OCI-LY7 (cell line): ENCODE data around the gene TAF12. TPM values are rescaled to one million over a fixed set of nuclear protein-coding genes. Genes with fewer than 3 reads are reported as not detected.
"Not testable (repeated sequence)": the region's sequence is repeated elsewhere in the genome, so short reads cannot be mapped to it uniquely, and the experiment has no call there.

Experiments used
- BruUV-seq: library from RNA; stranded (reverse); fragments of 400-500 nt; replicated peaks from 2 replicates; lab custom pipeline; 2021; lab: Mats Ljungman, UMichigan
- CTCF ChIA-PET: fragments of 300-600 bp; sonication (Branson Sonifier 250); formaldehyde crosslinking; loops from one replicate; lab custom pipeline; 2022; ENCODE audit warnings: antibody characterized with exemption; ENCODE audit not compliant: unreplicated experiment; lab: Charles Lee
- POLR2A ChIA-PET: fragments of 300-600 bp; sonication (Branson Sonifier 250); formaldehyde crosslinking; loops from one replicate; lab custom pipeline; 2022; ENCODE audit warnings: antibody characterized with exemption; lab: Charles Lee
- DNase-seq: peaks from one replicate; pipeline ENCODE4 v3.0.0-alpha.2; 2015; ENCODE audit warnings: low spot score
- H2AFZ ChIP-seq: fragments of 200-600 bp; sonication (generic), shearing (Covaris generic); 2 replicates; pipeline ENCODE4 v1.6.1; 2014; ENCODE audit warnings: mild to moderate bottlenecking, antibody characterized with exemption, low read length, moderate library complexity
- H3K27ac ChIP-seq: fragments of 200-600 bp; sonication (generic); 2 replicates; pipeline ENCODE4 v1.5.1; 2014; ENCODE audit warnings: mixed run types, low read depth, mild to moderate bottlenecking, moderate library complexity, low read length, inconsistent platforms; ENCODE audit not compliant: poor library complexity, severe bottlenecking
- H3K36me3 ChIP-seq: fragments of 200-600 bp; sonication (generic); 2 replicates; pipeline ENCODE4 v1.6.1; 2014; ENCODE audit warnings: mild to moderate bottlenecking, antibody characterized with exemption, low read length, moderate library complexity, mixed read lengths; ENCODE audit not compliant: insufficient read depth
- H3K4me1 ChIP-seq: fragments of 200-600 bp; sonication (generic); 2 replicates; pipeline ENCODE4 v1.5.1; 2014; ENCODE audit warnings: mild to moderate bottlenecking, low read length; ENCODE audit not compliant: insufficient read depth, poor library complexity, severe bottlenecking
- H3K4me2 ChIP-seq: fragments of 200-600 bp; sonication (generic); 2 replicates; pipeline ENCODE4 v1.6.1; 2014; ENCODE audit warnings: mild to moderate bottlenecking, low read length
- H3K4me3 ChIP-seq: fragments of 200-600 bp; sonication (generic); 2 replicates; pipeline ENCODE4 v1.5.1; 2014; ENCODE audit warnings: mild to moderate bottlenecking, low read depth, low read length; ENCODE audit not compliant: poor library complexity, severe bottlenecking
- H3K79me2 ChIP-seq: fragments of 200-600 bp; sonication (generic); 2 replicates; pipeline ENCODE4 v1.6.1; 2016; ENCODE audit warnings: low read depth, mild to moderate bottlenecking, low read length, moderate library complexity, mixed read lengths; ENCODE audit not compliant: insufficient read depth
- H3K9me2 ChIP-seq: fragments of 200-600 bp; sonication (generic); 2 replicates; pipeline ENCODE4 v1.6.1; 2016; ENCODE audit warnings: mild to moderate bottlenecking, low read length, mixed read lengths; ENCODE audit not compliant: insufficient read depth
- H3K9me3 ChIP-seq: fragments of 200-600 bp; sonication (generic); 2 replicates; pipeline ENCODE4 v1.6.1; 2014; ENCODE audit warnings: mild to moderate bottlenecking, mixed run types, low read length, mixed read lengths
- H4K20me1 ChIP-seq: fragments of 200-600 bp; sonication (generic); 2 replicates; pipeline ENCODE4 v1.6.1; 2014; ENCODE audit warnings: mild to moderate bottlenecking, antibody characterized with exemption, low read length, moderate library complexity, mixed read lengths; ENCODE audit not compliant: insufficient read depth
- EZH2phosphoT487 ChIP-seq: fragments of 200-600 bp; sonication (generic); IDR thresholded peaks from 2 replicates; pipeline ENCODE4 v1.6.1; 2018; ENCODE audit warnings: low read depth, borderline replicate concordance, mild to moderate bottlenecking, mixed run types, antibody characterized with exemption, low read length, moderate library complexity, mixed read lengths
- intact Hi-C: fragments of 100-400 bp; cut with micrococcal nuclease; formaldehyde crosslinking; loops from one replicate; pipeline ENCODE4 v1.10.0; 2022; ENCODE audit not compliant: unreplicated experiment
- total RNA-seq, 2 experiments: library from RNA; depleted of rRNA in 1 of 2; stranded (reverse); fragments of >200 nt in 1 of 2; shearing (Covaris generic) in 1 of 2; gene quantifications; 2 replicates each; pipeline ENCODE4 v1.2.3, GENCODE V29; 2014 to 2022
- TF ChIP-seq, protein P1 (sequence below): fragments of 200-600 bp; sonication (generic); conservative IDR thresholded peaks from 2 replicates; pipeline ENCODE4 v1.5.1; 2014; ENCODE audit warnings: mild to moderate bottlenecking, antibody characterized with exemption, low read length, moderate library complexity, mixed read lengths

TAF12 gene
- total RNA-seq, 2 experiments from 2014 or later = 31.0 to 32.4 TPM

DNA sequence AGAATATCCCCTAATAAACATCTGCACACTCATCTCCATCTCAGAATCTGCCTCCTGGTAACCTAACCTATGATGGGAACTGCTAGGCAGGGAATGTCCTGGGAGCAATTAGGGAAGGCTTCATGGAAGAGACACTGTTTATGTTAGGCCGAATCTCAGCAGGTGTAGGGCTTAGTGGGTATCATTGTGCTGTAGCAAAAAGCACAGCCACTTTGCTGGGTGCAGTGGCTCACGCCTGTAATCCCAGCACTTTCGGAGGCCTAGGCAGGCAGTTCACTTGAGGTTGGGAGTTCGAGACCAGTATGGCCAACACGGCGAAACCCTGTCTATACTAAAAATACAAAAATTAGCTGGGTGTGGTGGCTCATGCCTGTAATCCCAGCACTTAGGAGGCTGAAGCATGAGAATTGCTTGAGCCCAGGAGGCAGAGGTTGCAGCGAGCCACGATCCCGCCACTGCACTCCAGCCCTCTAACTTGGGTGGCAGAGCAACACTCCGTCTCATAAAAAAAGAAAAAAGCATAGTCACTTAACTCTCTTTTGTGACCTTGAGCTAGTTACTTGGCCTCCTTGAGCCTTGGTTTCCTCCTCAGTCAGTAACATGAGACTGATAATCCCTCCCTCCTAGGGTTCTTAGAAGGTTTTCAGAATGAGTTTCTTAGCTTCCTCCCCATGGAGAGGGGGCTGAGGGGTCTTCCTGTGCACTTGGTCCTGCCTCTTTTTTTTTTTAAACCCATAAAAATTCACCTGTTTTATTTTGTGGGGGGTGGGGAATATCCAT lies 47.3 kb downstream of the TAF12 start:
- TF ChIP-seq, protein P1, sequence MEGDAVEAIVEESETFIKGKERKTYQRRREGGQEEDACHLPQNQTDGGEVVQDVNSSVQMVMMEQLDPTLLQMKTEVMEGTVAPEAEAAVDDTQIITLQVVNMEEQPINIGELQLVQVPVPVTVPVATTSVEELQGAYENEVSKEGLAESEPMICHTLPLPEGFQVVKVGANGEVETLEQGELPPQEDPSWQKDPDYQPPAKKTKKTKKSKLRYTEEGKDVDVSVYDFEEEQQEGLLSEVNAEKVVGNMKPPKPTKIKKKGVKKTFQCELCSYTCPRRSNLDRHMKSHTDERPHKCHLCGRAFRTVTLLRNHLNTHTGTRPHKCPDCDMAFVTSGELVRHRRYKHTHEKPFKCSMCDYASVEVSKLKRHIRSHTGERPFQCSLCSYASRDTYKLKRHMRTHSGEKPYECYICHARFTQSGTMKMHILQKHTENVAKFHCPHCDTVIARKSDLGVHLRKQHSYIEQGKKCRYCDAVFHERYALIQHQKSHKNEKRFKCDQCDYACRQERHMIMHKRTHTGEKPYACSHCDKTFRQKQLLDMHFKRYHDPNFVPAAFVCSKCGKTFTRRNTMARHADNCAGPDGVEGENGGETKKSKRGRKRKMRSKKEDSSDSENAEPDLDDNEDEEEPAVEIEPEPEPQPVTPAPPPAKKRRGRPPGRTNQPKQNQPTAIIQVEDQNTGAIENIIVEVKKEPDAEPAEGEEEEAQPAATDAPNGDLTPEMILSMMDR = no peak
- no peak for TF ChIP-seq EZH2phosphoT487
- Histone ChIP-seq H3K79me2 (no peaks in the 10 kb centered on the region), H3K4me3 (no peak overlapping the region), H3K4me1 (no peaks in the 10 kb centered on the region), H4K20me1 (no peaks in the 10 kb centered on the region), H3K9me2 (no peaks in the 10 kb centered on the region), H3K36me3 (no peaks in the 10 kb centered on the region; the same call in 1 of the 2 replicates), H3K9me3 (no peaks in the 10 kb centered on the region), H3K27ac (no peak overlapping the region), H2AFZ (no peak overlapping the region), H3K4me2 (no peak overlapping the region)
- no peak for DNase-seq
- intact Hi-C loops = no loop called here
- no TSS peak for BruUV-seq
- ChIA-PET POLR2A (interaction anchor here (0.5 to 0.8 kb wide), 5 partner anchors 12 to 297 kb away, joined by 3 to 6 read pairs (median 4); partner anchors contain the start of gene YTHDF2), CTCF (interaction anchor here (0.6 kb wide), 1 partner anchor 1391 kb away, joined by 3 read pairs; no protein-coding TSS in a partner anchor)

DNA sequence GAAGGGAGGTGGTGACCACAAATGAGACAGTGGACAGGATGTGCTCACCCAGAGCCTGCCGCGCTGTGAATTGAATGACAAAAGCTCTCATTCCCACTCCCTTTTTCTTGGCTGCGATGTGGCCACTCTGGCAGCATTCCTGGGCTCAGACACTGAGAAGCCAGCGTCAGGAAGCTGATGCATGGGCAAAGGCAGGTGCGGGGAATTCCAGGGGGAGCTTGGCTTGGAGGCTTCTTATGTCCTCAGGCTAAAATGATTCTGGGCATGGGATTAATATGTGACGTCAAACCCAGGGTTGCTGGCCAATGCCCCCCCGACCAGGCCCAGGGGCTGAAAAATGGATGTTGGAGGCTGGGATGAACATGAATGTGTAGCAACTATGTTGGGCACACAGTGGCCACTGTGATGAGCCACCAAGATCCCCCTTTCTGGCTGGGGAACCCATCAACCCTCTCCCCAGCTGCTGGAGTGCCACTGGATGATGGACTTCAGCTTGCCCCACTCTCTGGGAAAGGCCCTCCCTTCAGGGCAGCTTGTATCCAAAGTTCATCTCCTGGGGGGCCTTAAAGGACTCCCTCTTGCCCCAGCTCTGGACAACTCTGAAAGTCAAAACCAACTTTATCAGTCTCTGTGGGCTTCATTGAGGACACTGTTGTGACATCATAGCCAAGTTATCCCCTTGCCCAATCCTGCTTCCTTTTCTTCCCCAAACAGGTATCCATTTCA lies 48.0 kb downstream of the TAF12 start:
- ChIA-PET POLR2A (interaction anchor here (0.6 to 0.8 kb wide), 2 partner anchors 37 to 142 kb away, joined by 6 to 10 read pairs; partner anchors contain the start of gene YTHDF2), CTCF (interaction anchor here (0.6 kb wide), 1 partner anchor 1392 kb away, joined by 3 read pairs; no protein-coding TSS in a partner anchor)
- H3K36me3 ChIP-seq, BruUV-seq, H3K79me2 ChIP-seq, H3K27ac ChIP-seq, H2AFZ ChIP-seq, DNase-seq, H4K20me1 ChIP-seq, H3K9me2 ChIP-seq, H3K4me3 ChIP-seq, H3K4me2 ChIP-seq, H3K4me1 ChIP-seq, H3K9me3 ChIP-seq, intact Hi-C loops: not testable (repeated sequence)

GRCh38 chr1:28593988-28594356 lies 48.9 kb downstream of the TAF12 start:
- DNase-seq, H2AFZ ChIP-seq, CTCF ChIA-PET, H3K4me1 ChIP-seq, H4K20me1 ChIP-seq, H3K9me3 ChIP-seq, intact Hi-C loops, H3K4me3 ChIP-seq, H3K36me3 ChIP-seq, H3K79me2 ChIP-seq, BruUV-seq, H3K27ac ChIP-seq, H3K4me2 ChIP-seq, H3K9me2 ChIP-seq: not testable (repeated sequence)
- POLR2A ChIA-PET = interaction anchor here (0.6 kb wide), 1 partner anchor 36 kb away, joined by 10 read pairs; no protein-coding TSS in a partner anchor
